A549 (cell line): ENCODE results near the gene XPR1.

ENCODE experiments used
- E2F6 ChIP-seq: IDR thresholded peaks from 2 replicates; pipeline ENCODE4 v1.6.1; 2012; ENCODE audit warnings: low read depth, borderline replicate concordance
- EP300 ChIP-seq, 2 experiments: fragments of >200 bp; sonication (Bioruptor Twin); formaldehyde crosslinking; IDR thresholded peaks; 2 replicates in 1 of 2; 3 replicates in 1 of 2; pipeline ENCODE4 v1.6.1; 2016 to 2017
- ESRRA ChIP-seq: fragments of 150-350 bp; IDR thresholded peaks from 2 replicates; pipeline ENCODE4 v1.6.1; 2014; ENCODE audit warnings: mild to moderate bottlenecking, low read length, borderline replicate concordance
- JUN ChIP-seq, 2 experiments: fragments of >200 bp; sonication (Bioruptor Twin); formaldehyde crosslinking; IDR thresholded peaks; 2 replicates in 1 of 2; 3 replicates in 1 of 2; pipeline ENCODE4 v1.6.1; 2016 to 2017
- JUNB ChIP-seq: fragments of >200 bp; sonication (Bioruptor Twin); formaldehyde crosslinking; IDR thresholded peaks from 2 replicates; pipeline ENCODE4 v1.6.1; 2016
- MYC ChIP-seq: IDR thresholded peaks from 2 replicates; pipeline ENCODE4 v1.6.1; 2012; ENCODE audit warnings: mild to moderate bottlenecking, inconsistent platforms, low read length, improper control_type of control experiment, borderline replicate concordance
- NPAS2 ChIP-seq: fragments of 250-450 bp; sonication (Bioruptor Pico); IDR thresholded peaks from 2 replicates; pipeline ENCODE4 v1.8.0; 2022; ENCODE audit warnings: mild to moderate bottlenecking, moderate library complexity, borderline replicate concordance
- POLR2A ChIP-seq: IDR thresholded peaks from 2 replicates; pipeline ENCODE4 v1.6.1; 2012; ENCODE audit warnings: mild to moderate bottlenecking, low read length
- RCOR1 ChIP-seq: fragments of 150-350 bp; IDR thresholded peaks from 2 replicates; pipeline ENCODE4 v1.6.1; 2014; ENCODE audit warnings: antibody characterized with exemption, low read length, low read depth
- ZFP36 ChIP-seq: fragments of 450-650 bp; IDR thresholded peaks from 2 replicates; pipeline ENCODE4 v1.6.1; 2014; ENCODE audit warnings: borderline replicate concordance; ENCODE audit not compliant: partially characterized antibody
- TF ChIP-seq, protein P1 (sequence below): fragments of >200 bp; sonication (Bioruptor Twin); formaldehyde crosslinking; IDR thresholded peaks from 3 replicates; pipeline ENCODE4 v1.5.1; 2016
- TF ChIP-seq, protein P2 (sequence below): fragments of 150-350 bp; IDR thresholded peaks from 2 replicates; pipeline ENCODE4 v1.6.1; 2014; ENCODE audit warnings: low read depth, mild to moderate bottlenecking, low read length
- TF ChIP-seq, protein P3 (sequence below): fragments of 200-600 bp; sonication (generic); IDR thresholded peaks from 2 replicates; pipeline ENCODE4 v1.6.1; 2016; ENCODE audit warnings: antibody characterized with exemption, mild to moderate bottlenecking, moderate library complexity

GRCh38 chr1:180696361-180696760 lies 64.5 kb downstream of the XPR1 start:
- TF ChIP-seq, protein P1, sequence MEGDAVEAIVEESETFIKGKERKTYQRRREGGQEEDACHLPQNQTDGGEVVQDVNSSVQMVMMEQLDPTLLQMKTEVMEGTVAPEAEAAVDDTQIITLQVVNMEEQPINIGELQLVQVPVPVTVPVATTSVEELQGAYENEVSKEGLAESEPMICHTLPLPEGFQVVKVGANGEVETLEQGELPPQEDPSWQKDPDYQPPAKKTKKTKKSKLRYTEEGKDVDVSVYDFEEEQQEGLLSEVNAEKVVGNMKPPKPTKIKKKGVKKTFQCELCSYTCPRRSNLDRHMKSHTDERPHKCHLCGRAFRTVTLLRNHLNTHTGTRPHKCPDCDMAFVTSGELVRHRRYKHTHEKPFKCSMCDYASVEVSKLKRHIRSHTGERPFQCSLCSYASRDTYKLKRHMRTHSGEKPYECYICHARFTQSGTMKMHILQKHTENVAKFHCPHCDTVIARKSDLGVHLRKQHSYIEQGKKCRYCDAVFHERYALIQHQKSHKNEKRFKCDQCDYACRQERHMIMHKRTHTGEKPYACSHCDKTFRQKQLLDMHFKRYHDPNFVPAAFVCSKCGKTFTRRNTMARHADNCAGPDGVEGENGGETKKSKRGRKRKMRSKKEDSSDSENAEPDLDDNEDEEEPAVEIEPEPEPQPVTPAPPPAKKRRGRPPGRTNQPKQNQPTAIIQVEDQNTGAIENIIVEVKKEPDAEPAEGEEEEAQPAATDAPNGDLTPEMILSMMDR = no peak
- TF ChIP-seq, protein P2, sequence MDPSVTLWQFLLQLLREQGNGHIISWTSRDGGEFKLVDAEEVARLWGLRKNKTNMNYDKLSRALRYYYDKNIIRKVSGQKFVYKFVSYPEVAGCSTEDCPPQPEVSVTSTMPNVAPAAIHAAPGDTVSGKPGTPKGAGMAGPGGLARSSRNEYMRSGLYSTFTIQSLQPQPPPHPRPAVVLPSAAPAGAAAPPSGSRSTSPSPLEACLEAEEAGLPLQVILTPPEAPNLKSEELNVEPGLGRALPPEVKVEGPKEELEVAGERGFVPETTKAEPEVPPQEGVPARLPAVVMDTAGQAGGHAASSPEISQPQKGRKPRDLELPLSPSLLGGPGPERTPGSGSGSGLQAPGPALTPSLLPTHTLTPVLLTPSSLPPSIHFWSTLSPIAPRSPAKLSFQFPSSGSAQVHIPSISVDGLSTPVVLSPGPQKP = no peak
- no peak for TF ChIP-seq RCOR1
- no peak for TF ChIP-seq ZFP36
- no peak for TF ChIP-seq MYC
- TF ChIP-seq POLR2A = no peak
- no peak for TF ChIP-seq JUNB
- no peak for TF ChIP-seq JUN (IDR thresholded peaks at IDR 0.05)
- no peak for TF ChIP-seq E2F6
- no peak for TF ChIP-seq EP300 (IDR thresholded peaks at IDR 0.05)
- no peak for TF ChIP-seq ESRRA
- no peak for TF ChIP-seq NPAS2 (CRISPR knock-in tag)
- TF ChIP-seq, protein P3, sequence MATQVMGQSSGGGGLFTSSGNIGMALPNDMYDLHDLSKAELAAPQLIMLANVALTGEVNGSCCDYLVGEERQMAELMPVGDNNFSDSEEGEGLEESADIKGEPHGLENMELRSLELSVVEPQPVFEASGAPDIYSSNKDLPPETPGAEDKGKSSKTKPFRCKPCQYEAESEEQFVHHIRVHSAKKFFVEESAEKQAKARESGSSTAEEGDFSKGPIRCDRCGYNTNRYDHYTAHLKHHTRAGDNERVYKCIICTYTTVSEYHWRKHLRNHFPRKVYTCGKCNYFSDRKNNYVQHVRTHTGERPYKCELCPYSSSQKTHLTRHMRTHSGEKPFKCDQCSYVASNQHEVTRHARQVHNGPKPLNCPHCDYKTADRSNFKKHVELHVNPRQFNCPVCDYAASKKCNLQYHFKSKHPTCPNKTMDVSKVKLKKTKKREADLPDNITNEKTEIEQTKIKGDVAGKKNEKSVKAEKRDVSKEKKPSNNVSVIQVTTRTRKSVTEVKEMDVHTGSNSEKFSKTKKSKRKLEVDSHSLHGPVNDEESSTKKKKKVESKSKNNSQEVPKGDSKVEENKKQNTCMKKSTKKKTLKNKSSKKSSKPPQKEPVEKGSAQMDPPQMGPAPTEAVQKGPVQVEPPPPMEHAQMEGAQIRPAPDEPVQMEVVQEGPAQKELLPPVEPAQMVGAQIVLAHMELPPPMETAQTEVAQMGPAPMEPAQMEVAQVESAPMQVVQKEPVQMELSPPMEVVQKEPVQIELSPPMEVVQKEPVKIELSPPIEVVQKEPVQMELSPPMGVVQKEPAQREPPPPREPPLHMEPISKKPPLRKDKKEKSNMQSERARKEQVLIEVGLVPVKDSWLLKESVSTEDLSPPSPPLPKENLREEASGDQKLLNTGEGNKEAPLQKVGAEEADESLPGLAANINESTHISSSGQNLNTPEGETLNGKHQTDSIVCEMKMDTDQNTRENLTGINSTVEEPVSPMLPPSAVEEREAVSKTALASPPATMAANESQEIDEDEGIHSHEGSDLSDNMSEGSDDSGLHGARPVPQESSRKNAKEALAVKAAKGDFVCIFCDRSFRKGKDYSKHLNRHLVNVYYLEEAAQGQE = no peak
